H54 (cell line): ENCODE results near the gene ETS2.

Source experiments
- DNase-seq: peaks from one replicate; pipeline ENCODE4 v3.0.0; 2011; ENCODE audit warnings: low spot score, mixed read lengths; ENCODE audit not compliant: insufficient read length
- FAIRE-seq: peaks from 3 replicates; lab custom pipeline; 2011; peaks lifted over from hg19 to GRCh38; lab: Jason Lieb, UNC
- POLR2A ChIP-seq: IDR thresholded peaks from 2 replicates; pipeline ENCODE4 v1.6.1; 2011; ENCODE audit warnings: low read depth, mild to moderate bottlenecking, low read length

ETS2 gene

DNA sequence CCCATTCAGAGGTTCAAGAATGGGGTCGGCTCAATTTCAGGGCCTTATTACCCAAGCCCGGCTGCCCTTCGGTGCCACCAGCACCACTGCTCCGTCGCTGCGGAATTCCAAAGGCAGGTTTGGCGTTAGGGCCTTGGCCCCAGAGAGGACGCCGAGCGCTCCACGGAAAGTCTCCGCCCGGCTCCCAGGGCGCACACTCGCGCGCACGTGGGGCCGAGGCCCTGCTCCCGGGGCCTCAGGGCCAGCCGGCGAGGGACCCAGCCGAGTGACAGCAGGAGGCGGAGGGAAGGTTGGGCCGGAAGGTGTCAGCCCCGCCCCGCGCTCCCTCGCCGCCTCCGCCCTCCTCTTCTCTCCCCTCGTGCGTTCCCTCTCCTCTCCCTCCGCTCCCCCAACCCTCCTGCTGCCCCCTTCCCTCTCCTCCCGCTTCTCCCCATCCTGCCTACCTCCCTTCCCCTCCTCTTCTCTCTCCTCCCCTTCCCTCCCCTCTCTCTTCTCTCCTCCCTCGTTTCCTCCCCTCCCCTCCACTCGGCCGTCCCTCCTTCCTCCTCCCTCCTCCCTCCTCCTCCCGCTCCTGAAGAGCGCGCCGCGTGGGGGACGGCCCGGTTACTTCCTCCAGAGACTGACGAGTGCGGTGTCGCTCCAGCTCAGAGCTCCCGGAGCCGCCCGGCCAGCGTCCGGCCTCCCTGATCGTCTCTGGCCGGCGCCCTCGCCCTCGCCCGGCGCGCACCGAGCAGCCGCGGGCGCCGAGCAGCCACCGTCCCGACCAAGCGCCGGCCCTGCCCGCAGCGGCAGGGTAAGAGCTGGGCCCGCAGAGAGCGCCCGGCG, at the start of gene ETS2:
ETS2 (plus strand) TSS at position 602 of the 825 bp plus-strand sequence. CDS start 4,106 bp downstream, outside the sequence.
- peak; percentile 97 for TF ChIP-seq POLR2A
- DNase-seq (peak; percentile 86), FAIRE-seq (no peak)

DNA sequence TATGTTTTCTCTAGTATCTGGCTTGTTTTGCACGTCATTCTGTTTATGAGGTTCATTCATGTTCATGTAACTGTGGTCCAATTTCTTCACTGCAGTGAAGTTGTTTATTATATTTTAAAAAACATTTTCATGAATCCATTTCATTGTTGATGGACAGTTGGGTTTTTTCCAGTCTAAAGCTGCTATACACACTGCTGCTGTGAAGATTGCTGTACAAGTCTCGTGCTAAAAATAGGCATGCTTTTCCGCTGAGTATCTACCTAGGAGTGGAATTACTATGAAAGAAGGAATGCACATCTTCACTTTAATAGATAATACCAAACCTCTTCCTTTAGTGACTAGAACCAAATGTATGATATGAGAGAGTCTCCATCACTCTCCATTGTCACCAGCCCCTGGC, 49.0 kb upstream of the ETS2 start:
- DNase-seq: no peak
- TF ChIP-seq POLR2A: no peak
- FAIRE-seq: no peak

DNA sequence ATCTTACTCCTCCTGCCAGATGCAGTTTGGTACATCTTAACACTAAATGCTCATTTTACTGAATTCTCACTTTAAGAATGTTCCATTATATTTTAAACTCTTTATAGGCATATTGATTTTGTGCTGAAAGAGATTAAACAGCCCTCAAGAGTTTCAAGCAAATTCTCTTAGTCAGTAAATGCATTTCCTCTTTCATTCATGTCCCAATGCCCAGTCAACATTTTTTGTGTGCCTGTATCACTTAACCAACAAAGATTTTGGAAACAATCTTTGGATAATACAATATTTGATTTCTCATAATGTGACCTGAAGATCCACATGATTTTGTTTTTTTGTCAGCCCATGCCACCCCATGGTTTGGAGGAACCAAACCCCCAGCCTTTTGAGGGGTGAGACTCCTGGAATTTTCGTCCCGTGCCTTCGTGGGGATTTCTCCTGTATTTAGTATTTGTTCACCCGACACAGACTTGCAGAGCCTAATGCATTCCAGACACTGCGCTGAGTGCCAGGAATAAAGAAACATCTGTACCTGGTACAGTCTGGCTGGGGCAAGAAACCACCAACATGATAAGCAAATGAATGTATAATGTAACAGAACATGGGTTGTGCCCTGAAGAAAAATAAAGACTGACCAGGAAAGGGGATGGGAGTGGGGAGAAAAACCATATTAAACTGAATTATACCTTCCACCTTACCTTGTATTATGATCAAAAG, 47.1 kb upstream of the ETS2 start:
- DNase-seq: no peak
- no peak for FAIRE-seq
- no peak for TF ChIP-seq POLR2A

DNA sequence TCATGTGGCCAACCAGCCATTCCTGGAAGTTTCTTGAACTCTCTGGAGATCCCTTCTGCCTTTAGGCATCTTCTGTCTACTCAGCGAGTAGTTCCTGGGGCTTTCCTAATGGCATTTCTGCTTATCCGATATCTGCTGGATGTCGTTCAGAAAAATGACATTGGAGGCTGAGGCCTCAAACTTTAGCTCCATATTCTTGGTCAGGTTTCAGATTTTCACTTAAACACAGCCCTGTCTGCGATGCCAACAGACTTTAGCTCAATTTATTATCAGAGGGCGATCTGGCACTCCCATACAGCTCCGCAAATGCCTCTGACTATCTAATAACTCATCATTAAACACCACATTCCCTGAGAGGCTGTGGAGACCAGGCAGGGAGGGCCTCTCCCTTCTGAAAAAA, 46.3 kb upstream of the ETS2 start:
- no peak for TF ChIP-seq POLR2A
- DNase-seq (no peak), FAIRE-seq (no peak)

DNA sequence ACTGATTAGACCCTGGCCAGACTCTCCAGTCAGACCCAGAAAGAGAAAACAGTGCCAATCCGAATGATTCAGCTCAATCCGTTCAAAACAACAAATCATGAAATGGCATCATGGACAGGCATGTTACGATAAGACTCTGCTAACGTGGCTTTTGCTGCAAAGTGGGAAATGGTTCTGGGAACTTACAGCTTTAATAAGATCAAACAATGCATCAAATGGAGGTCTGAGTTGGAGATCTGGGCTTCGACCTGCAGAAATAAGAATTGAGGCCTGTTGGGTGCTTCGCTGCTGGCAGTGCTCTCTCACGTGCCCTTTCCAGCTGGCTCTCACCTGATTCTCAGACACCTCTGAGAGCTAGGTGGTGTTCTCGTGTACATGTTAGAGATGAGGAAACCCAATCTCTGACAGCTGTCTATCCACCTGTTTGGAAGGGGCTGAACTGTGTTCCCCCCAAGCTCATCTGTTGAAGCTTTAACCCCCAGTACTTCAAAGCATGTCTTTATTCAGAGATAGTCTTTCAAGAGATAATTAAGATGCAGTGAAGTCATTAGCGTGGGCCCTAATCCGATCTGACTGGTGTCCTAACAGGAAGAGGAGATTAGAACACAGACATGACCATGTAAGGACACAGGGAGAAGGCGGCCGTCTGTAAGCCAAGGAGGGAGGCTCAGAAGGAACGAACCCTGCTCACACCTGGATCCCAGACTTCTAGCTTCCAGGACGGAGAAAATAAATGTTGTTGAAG, 45.5 kb upstream of the ETS2 start:
- FAIRE-seq (no peak), DNase-seq (no peak)
- TF ChIP-seq POLR2A: no peak

DNA sequence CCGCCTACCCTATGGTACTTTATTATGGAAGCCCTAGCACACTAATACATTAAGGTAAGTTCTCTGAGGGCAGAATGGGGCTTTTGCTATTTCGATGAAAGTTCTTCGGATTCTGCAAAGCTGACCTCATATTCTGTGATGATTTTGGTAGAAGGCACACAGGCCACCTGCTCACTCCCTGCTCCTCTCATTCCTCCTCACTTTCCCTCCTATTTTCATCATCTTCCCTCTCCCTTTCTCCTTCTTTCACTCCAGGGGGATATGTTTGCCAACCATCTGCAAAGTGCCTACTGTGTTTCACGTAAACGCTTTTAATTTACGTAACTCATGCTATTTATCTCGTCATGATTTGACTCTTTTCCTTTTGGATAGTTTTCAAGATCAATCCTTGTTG, 45.0 kb upstream of the ETS2 start:
- no peak for DNase-seq
- no peak for TF ChIP-seq POLR2A
- no peak for FAIRE-seq

DNA sequence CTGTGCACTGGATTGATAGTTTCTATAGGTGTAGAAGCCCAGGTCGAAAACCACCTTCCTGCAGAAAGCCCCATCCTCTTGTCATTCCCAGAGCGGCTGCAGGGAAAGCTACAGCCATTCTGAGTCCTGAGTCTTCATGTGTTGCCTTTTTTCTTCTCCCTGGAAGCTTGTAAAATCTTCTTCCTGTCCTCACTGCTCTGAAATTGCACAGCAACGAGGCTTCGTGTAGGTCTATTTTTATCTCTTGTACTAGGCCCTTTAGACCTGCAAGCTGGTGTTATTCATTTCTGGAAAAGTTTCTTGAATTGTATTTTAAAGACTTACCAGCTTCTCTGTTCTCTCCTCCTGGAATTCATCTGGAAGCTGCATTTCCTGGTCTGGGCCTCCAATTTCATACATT, 44.2 kb upstream of the ETS2 start:
- DNase-seq (no peak), FAIRE-seq (no peak)
- no peak for TF ChIP-seq POLR2A

DNA sequence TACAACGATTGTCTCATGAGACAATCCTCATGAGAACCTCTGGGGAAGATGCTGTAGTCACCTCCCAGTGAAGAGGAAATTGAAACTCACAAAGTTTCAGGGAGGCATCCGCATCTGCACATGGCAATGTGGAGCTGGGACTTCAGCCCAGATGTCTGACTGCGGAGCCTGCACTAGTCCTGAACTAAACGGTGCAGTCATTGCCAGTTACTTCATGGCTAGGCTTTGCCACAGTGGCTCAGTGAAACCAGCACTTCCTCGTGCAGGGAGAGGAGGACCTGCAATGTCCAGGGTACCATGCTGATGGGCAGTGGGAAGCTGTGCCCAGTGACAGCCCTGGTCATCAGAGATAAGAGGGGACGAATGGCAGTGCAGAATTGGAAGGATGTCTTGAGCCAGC, 40.7 kb upstream of the ETS2 start:
- no peak for TF ChIP-seq POLR2A
- no peak for FAIRE-seq

DNA sequence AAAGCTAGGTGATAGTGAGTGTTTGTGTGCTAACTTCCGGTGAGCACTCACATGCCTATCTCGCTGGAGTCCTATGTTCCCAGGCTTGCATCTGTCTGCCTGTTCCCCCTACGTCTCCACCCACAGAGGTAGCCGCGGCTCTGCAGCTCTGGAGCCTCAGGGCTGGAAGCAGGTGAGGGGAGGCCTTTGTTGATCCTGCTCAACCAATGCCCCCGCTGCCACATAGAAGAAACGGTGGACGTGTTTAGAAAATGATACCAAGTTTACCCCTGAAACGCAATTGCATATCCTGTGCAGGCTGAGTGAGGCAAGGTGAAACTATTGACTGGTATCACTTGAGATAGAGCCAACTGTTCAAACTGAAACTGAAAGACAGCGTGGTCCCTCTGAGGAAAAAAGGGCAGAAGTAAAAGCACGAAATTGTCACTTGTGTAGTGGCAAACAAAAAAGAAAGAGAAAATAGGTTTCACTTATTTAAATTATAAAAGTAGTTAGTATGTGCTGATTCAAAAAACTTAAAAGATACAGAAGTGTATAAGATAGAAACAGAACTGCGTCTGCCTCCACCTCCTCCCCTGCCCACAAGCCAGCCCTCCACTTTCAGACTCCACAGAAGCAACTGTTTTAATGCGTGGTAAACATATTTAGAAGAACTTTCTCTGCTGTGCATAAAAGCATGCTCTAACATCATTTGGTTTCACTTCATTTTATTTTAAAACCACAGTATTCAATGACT, 38.6 kb upstream of the ETS2 start:
- no peak for TF ChIP-seq POLR2A
- DNase-seq (no peak), FAIRE-seq (no peak)

More for the DNA sequence above, 40.7 kb upstream of the ETS2 start:
- DNase-seq: no peak

DNA sequence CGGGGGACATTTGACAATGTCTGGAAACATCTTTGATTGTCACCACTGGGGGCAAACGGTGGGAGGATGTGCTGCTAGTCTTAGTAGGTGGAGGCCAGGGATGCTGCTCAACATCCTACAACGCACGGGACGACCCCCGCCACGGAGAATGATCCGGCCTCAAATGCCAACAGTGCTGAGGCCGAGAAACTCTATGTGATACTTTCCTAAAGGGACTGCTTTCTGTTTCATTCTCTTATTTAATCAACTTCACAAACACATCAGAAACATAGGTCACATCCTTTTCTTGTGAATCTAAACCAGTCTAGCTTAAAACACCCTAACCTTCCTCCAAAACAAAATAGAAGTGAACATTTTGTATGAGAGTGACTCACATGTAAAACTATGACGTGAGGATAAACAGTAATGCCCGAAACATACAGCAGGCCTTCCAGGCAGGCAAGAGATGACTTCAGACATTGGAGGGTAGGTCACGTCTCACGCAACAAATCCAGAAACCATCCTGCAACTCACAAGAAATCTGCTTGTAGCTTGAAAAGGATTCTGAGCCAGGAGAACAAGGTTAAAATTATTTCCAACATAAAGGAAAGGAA, 37.2 kb upstream of the ETS2 start:
- FAIRE-seq: no peak
- TF ChIP-seq POLR2A: no peak
- DNase-seq: peak; percentile 44

DNA sequence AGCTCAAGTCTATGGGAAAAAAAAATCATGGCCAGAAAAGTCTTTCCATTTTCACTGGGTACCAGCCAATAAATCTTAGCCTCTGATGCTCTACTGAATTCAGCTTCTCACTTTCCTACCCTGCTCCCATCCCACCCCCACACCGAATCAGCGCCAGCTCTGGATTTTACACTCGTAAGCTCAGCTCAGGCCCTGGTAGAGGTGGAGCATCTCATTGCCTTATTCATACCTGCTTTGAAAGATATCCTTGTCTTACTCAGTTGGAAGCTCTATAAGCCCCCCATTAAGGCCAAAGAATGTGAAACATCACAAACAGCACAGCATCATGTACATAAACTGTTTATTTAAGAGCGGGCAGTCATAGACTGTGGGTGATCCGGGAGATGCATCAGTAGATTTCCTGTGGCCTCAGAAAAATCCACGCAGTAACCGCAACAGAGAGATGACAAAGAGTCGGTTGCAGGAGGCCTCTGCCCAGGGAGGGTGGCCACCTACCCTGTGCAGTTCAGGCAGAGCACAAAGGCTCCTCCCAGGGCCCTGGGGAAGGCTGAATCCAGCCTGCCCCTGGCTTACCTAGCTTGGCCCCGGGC, 36.4 kb upstream of the ETS2 start:
- no peak for TF ChIP-seq POLR2A
- no peak for DNase-seq
- no peak for FAIRE-seq

DNA sequence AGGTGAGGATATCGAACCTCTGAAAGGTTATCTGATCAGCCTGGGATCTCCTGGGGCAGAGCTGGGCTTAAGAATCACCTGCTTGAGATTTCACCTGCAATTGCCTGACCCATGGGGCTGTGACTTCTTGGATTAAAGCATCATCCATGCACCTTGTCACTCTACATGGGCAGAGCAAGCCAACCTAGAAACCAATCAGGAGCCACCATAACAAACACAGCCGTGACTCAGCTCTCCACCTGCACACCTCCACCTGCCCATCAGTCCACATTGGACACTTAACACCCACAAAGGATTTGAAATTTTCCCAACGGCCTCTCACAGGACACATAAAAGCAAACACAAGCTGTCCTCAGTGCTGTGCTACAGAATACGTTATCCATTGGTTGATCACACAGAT, 35.1 kb upstream of the ETS2 start:
- no peak for TF ChIP-seq POLR2A
- DNase-seq (no peak), FAIRE-seq (no peak)

DNA sequence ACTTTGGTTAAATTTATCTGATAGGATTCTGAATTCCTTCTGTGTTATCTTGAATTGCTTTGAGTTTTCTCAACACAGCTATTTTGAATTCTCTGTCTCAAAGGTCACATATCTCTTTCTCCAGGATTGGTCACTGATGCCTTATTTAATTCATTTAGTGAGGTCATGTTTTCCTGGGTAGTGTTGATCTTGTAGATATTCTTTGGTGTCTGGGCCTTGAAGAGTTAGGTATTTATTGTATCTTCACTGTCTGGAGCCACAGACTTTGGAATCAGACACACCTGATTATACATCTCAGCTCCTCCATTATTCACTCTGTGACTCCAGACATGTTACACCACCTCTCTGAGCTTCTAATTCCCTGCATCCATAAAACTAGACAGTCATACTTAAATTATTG, 34.2 kb upstream of the ETS2 start:
- no peak for TF ChIP-seq POLR2A
- FAIRE-seq (no peak), DNase-seq (no peak)
